Right renal cortex interstitium (tissue), 3 donors: ENCODE results near the gene SHCBP1L. TPM values are rescaled to one million over a fixed set of nuclear protein-coding genes. Genes with fewer than 3 reads are reported as not detected.

Experiments
- DNase-seq, 3 donors: peaks; one replicate each; pipeline ENCODE4 v3.0.0-alpha.2; 2013; ENCODE audit warnings: low read depth in 3 of 3, low spot score in 2 of 3
- polyA plus RNA-seq, 3 donors: library from polyadenylated mRNA; unstranded; fragments of 120-200 nt; gene quantifications; one replicate each; pipeline ENCODE4 v1.2.1, GENCODE V29; 2013; ENCODE audit not compliant: insufficient read length in 3 of 3

Gene SHCBP1L
- polyA plus RNA-seq, 3 donors, result 0.37 to 0.74 (median 0.40) TPM

- DNase-seq, result no peak
Observed at GRCh38 chr1:182897696-182898095, 55.3 kb downstream of the SHCBP1L start.

- no peak for DNase-seq
Observed at GRCh38 chr1:182890927-182891610, 61.9 kb downstream of the SHCBP1L start.

GRCh38 chr1:182889997-182890396 is 63.0 kb downstream of the SHCBP1L start:
- no peak for DNase-seq

GRCh38 chr1:182888736-182889531 is 64.0 kb downstream of the SHCBP1L start:
- no peak for DNase-seq

- no peak for DNase-seq
Observed at GRCh38 chr1:182886985-182887384, 66.0 kb downstream of the SHCBP1L start.

- DNase-seq, result no peak
Observed at GRCh38 chr1:182885591-182885990, 67.4 kb downstream of the SHCBP1L start.

- DNase-seq, result no peak
Observed at GRCh38 chr1:182884872-182885271, 68.1 kb downstream of the SHCBP1L start.

GRCh38 chr1:182877842-182878241 is 75.1 kb downstream of the SHCBP1L start:
- no peak for DNase-seq

GRCh38 chr1:182877331-182877730 is 75.6 kb downstream of the SHCBP1L start:
- no peak for DNase-seq

GRCh38 chr1:182875889-182876288 is 77.1 kb downstream of the SHCBP1L start:
- no peak for DNase-seq

- DNase-seq, result no peak
Observed at GRCh38 chr1:182872881-182873280, 80.1 kb downstream of the SHCBP1L start.

GRCh38 chr1:182869241-182869666 is 83.7 kb downstream of the SHCBP1L start:
- DNase-seq, result no peak

GRCh38 chr1:182867861-182868260 is 85.1 kb downstream of the SHCBP1L start:
- no peak for DNase-seq

- no peak for DNase-seq
Observed at GRCh38 chr1:182863940-182864339, 89.0 kb downstream of the SHCBP1L start.

GRCh38 chr1:182862827-182863226 is 90.1 kb downstream of the SHCBP1L start:
- DNase-seq, result no peak

GRCh38 chr1:182861994-182862393 is 91.0 kb downstream of the SHCBP1L start:
- no peak for DNase-seq

GRCh38 chr1:182860658-182861057 is 92.3 kb downstream of the SHCBP1L start:
- DNase-seq, result no peak

GRCh38 chr1:182857212-182857611 is 95.8 kb downstream of the SHCBP1L start:
- DNase-seq, result no peak

GRCh38 chr1:182855911-182856310 is 97.1 kb downstream of the SHCBP1L start:
- DNase-seq, result no peak

- no peak for DNase-seq
Observed at GRCh38 chr1:182851825-182852224, 101.1 kb downstream of the SHCBP1L start.

GRCh38 chr1:182850319-182850718 is 102.6 kb downstream of the SHCBP1L start:
- no peak for DNase-seq
